GM12878 (cell line): ENCODE measurements around the gene RNF175. TPM values are rescaled to one million over a fixed set of nuclear protein-coding genes. Genes with fewer than 3 reads are reported as not detected.

Experiments used
- ATAC-seq: fragments of 200-7000 bp; cut with Tn5 transposase; 3 replicates; pipeline ENCODE4 v1.9.1; 2020; ENCODE audit warnings: mild to moderate bottlenecking, moderate library complexity
- BruUV-seq: library from RNA; stranded (reverse); fragments of 400-500 nt; replicated peaks from 2 replicates; lab custom pipeline; 2021; lab: Mats Ljungman, UMichigan
- CTCF ChIA-PET: fragments of 300-600 bp; sonication (Branson Sonifier 250); formaldehyde crosslinking; extraction: SDS; loops from one replicate; lab custom pipeline; 2021; ENCODE audit warnings: inconsistent platforms; lab: Yijun Ruan, JAX
- POLR2A ChIA-PET: fragments of 350-600 bp; formaldehyde crosslinking; extraction: SDS; loops from one replicate; lab custom pipeline; 2021; ENCODE audit warnings: inconsistent platforms; lab: Charles Lee
- RAD21 ChIA-PET: fragments of 300-600 bp; sonication (Branson Sonifier 250); formaldehyde crosslinking; loops from one replicate; lab custom pipeline; 2023; ENCODE audit warnings: antibody characterized with exemption; ENCODE audit not compliant: unreplicated experiment; lab: Charles Lee
- SMC1A ChIA-PET: fragments of 300-600 bp; sonication (Branson Sonifier 250); formaldehyde crosslinking; loops from one replicate; lab custom pipeline; 2023; ENCODE audit not compliant: unreplicated experiment, uncharacterized antibody; lab: Charles Lee
- DNase-seq: peaks from one replicate; pipeline ENCODE4 v3.0.0-alpha.2; 2011; ENCODE audit warnings: low read depth, low spot score
- FAIRE-seq: peaks from 3 replicates; lab custom pipeline; 2011; peaks lifted over from hg19 to GRCh38; lab: Jason Lieb, UNC
- H2AFZ ChIP-seq: 2 replicates; pipeline ENCODE4 v1.6.0; 2011; ENCODE audit warnings: low read depth, low read length, control low read depth; ENCODE audit not compliant: control insufficient read depth
- H3K27ac ChIP-seq: 2 replicates; pipeline ENCODE4 v1.5.1; 2011; ENCODE audit warnings: control low read depth; ENCODE audit not compliant: control insufficient read depth, insufficient read depth
- H3K27me3 ChIP-seq, 2 experiments: replicated peaks in 1 of 2; 2 replicates each; pipeline versions ENCODE4 v1.6.0 to v1.6.1; 2011; ENCODE audit warnings: low read length in 1 of 2; ENCODE audit not compliant: control insufficient read depth in 2 of 2, insufficient read depth in 2 of 2
- H3K36me3 ChIP-seq, 2 experiments: 2 replicates each; pipeline ENCODE4 v1.5.1; 2011; ENCODE audit warnings: low read length in 1 of 2; ENCODE audit not compliant: control insufficient read depth in 2 of 2, insufficient read depth in 2 of 2
- H3K4me1 ChIP-seq: 2 replicates; pipeline ENCODE4 v1.6.1; 2011; ENCODE audit warnings: mild to moderate bottlenecking, low read length, moderate library complexity, mixed read lengths; ENCODE audit not compliant: control insufficient read depth, insufficient read depth
- H3K4me2 ChIP-seq: 2 replicates; pipeline ENCODE4 v1.6.0; 2011; ENCODE audit warnings: control low read depth; ENCODE audit not compliant: control insufficient read depth, insufficient read depth
- H3K4me3 ChIP-seq: fragments of 200-600 bp; sonication (generic); 2 replicates; pipeline ENCODE4 v1.5.1; 2016
- H3K79me2 ChIP-seq: 2 replicates; pipeline ENCODE4 v1.6.0; 2011; ENCODE audit warnings: low read length; ENCODE audit not compliant: control insufficient read depth, insufficient read depth
- H3K9ac ChIP-seq: 2 replicates; pipeline ENCODE4 v1.8.0; 2011; ENCODE audit warnings: low read length, control low read depth, mixed read lengths; ENCODE audit not compliant: control insufficient read depth, insufficient read depth
- H3K9me3 ChIP-seq: replicated peaks from 3 replicates; pipeline ENCODE4 v1.5.1; 2011; ENCODE audit warnings: mild to moderate bottlenecking, low read length; ENCODE audit not compliant: control insufficient read depth, insufficient read depth
- H4K20me1 ChIP-seq: 2 replicates; pipeline ENCODE4 v1.6.0; 2011; ENCODE audit not compliant: control insufficient read depth, insufficient read depth
- NFXL1 ChIP-seq: fragments of 450-650 bp; IDR thresholded peaks from 2 replicates; pipeline ENCODE4 v1.6.1; 2017; ENCODE audit warnings: antibody characterized with exemption, mild to moderate bottlenecking, borderline replicate concordance
- PAX8 ChIP-seq: fragments of 450-650 bp; IDR thresholded peaks from 2 replicates; pipeline ENCODE4 v1.6.1; 2017; ENCODE audit warnings: mild to moderate bottlenecking, moderate library complexity
- POLR2AphosphoS2 ChIP-seq: IDR thresholded peaks from 2 replicates; pipeline ENCODE4 v1.6.1; 2011; ENCODE audit warnings: low read depth, mild to moderate bottlenecking, low read length, improper control_type of control experiment, moderate library complexity
- RAD21 ChIP-seq: IDR thresholded peaks from 2 replicates; pipeline ENCODE4 v1.6.1; 2011; ENCODE audit warnings: mild to moderate bottlenecking, low read depth, low read length, moderate library complexity; ENCODE audit not compliant: insufficient read depth
- WGBS: methylation state at CpG from one replicate; pipeline ENCODE4 v1.1.6; 2016; ENCODE audit warnings: low lambda C conversion rate; ENCODE audit not compliant: insufficient replicate concordance, insufficient coverage; ENCODE audit errors: missing lambda C conversion rate; 5-methylcytosine and 5-hydroxymethylcytosine counted together
- in situ Hi-C: fragments of 300-500 bp; cut with MboI; formaldehyde crosslinking; loops from 9 replicates; pipeline ENCODE4 v1.14.3; 2018; ENCODE audit warnings: mixed read lengths
- intact Hi-C: fragments of 100-400 bp; cut with micrococcal nuclease; formaldehyde crosslinking; loops from one replicate; pipeline ENCODE4 v1.14.2; 2022; ENCODE audit not compliant: unreplicated experiment
- polyA plus RNA-seq, 11 experiments: library from polyadenylated mRNA; depleted of rRNA in 4 of 11; unstranded in 6 of 11; stranded (reverse) in 5 of 11; fragments of >200 nt; fragmentation: Nextera tagmentation in 4 of 11; fragmentation: Illumina TruSeq in 1 of 11; extraction: Ambion mirVana in 4 of 11; extraction: Trizol in 1 of 11; gene quantifications; 1 replicate in 1 of 11; 2 replicates in 10 of 11; pipeline versions ENCODE4 v1.2.1 to v1.2.3, GENCODE V29; 2011 to 2016; ENCODE audit warnings: inconsistent platforms in 2 of 11, missing spikeins in 2 of 11, low read depth in 1 of 11
- total RNA-seq, 4 experiments: library from RNA; depleted of rRNA in 3 of 4; stranded (reverse); fragments of >200 nt in 3 of 4; fragmentation: Illumina TruSeq in 1 of 4; extraction: Trizol in 1 of 4; gene quantifications; 2 replicates each; pipeline versions ENCODE4 v1.2.1 to v1.2.3, GENCODE V29; 2013 to 2021
- TF ChIP-seq, protein P1 (sequence below): IDR thresholded peaks from 2 replicates; pipeline ENCODE4 v1.6.1; 2012; ENCODE audit warnings: low read depth, low read length, improper control_type of control experiment
- TF ChIP-seq, protein P2 (sequence below), 3 experiments: IDR thresholded peaks in 2 of 3; conservative IDR thresholded peaks in 1 of 3; 2 replicates each; pipeline ENCODE4 v1.5.1; 2011; ENCODE audit warnings: low read depth in 3 of 3, low read length in 3 of 3, mild to moderate bottlenecking in 3 of 3, control low read depth in 2 of 3, moderate library complexity in 2 of 3, inconsistent platforms in 1 of 3, mixed read lengths in 1 of 3; ENCODE audit not compliant: control insufficient read depth in 2 of 3, insufficient read depth in 1 of 3; ENCODE audit errors: extremely low read depth in 1 of 3

The RNF175 gene
- total and polyA plus RNA-seq, 10 of the 15 experiments (the other 5 are each of a cell fraction or from before 2014, with no cell fraction given), result not detected

DNA sequence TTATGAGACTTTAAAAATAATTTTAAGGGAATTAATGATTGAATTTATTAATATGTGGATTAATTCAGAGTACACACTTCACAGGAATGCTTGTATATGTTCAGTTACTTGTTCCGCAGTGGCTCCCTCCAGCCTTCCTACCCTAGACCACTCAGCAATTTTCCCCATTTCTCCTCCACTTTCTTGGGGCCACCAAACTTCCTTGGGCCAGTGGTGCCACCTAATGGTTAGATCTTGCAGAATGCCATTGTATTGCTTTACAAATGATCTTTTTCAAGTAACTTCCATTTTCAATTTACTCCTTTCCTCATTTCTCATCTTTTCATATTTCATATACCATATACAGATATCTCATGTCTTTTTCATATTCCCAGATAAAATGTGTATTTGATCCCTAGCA is 3.6 kb upstream of the RNF175 start:
- ChIA-PET POLR2A (no interaction called here), RAD21 (no interaction called here), SMC1A (no interaction called here), CTCF (interaction anchor here (1.1 kb wide), 1 partner anchor 20 kb away, joined by 3 read pairs; no protein-coding TSS in a partner anchor)
- Histone ChIP-seq H3K4me2 (no peak overlapping the region), H3K4me3 (no peak overlapping the region), H3K9me3 (no peaks in the 10 kb centered on the region), H3K27ac (no peak overlapping the region), H3K9ac (no peak overlapping the region), H4K20me1 (no peaks in the 10 kb centered on the region), H3K79me2 (no peaks in the 10 kb centered on the region), H3K27me3 (peaks cover 0 to 4% of the 10 kb centered on the region in 2 experiments; a peak in 3 of 4 replicates), H3K36me3 (no peaks in the 10 kb centered on the region), H3K4me1 (no peaks in the 10 kb centered on the region), H2AFZ (no peak overlapping the region)
- intact Hi-C loops, result no loop called here
- DNase-seq, result no peak
- no peak for TF ChIP-seq POLR2AphosphoS2
- TF ChIP-seq, protein P1, sequence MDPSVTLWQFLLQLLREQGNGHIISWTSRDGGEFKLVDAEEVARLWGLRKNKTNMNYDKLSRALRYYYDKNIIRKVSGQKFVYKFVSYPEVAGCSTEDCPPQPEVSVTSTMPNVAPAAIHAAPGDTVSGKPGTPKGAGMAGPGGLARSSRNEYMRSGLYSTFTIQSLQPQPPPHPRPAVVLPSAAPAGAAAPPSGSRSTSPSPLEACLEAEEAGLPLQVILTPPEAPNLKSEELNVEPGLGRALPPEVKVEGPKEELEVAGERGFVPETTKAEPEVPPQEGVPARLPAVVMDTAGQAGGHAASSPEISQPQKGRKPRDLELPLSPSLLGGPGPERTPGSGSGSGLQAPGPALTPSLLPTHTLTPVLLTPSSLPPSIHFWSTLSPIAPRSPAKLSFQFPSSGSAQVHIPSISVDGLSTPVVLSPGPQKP, result no peak
- TF ChIP-seq PAX8, result no peak
- no peak for TF ChIP-seq NFXL1
- TF ChIP-seq, protein P2, sequence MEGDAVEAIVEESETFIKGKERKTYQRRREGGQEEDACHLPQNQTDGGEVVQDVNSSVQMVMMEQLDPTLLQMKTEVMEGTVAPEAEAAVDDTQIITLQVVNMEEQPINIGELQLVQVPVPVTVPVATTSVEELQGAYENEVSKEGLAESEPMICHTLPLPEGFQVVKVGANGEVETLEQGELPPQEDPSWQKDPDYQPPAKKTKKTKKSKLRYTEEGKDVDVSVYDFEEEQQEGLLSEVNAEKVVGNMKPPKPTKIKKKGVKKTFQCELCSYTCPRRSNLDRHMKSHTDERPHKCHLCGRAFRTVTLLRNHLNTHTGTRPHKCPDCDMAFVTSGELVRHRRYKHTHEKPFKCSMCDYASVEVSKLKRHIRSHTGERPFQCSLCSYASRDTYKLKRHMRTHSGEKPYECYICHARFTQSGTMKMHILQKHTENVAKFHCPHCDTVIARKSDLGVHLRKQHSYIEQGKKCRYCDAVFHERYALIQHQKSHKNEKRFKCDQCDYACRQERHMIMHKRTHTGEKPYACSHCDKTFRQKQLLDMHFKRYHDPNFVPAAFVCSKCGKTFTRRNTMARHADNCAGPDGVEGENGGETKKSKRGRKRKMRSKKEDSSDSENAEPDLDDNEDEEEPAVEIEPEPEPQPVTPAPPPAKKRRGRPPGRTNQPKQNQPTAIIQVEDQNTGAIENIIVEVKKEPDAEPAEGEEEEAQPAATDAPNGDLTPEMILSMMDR (IDR thresholded peaks at IDR 0.05 in 2 of 3, conservative IDR thresholded peaks at IDR 0.05 in 1 of 3; ENCODE audit: control insufficient read depth in 2 of 3, extremely low read depth in 1 of 3, insufficient read depth in 1 of 3, low read depth in 3 of 3, low read length in 3 of 3), result peak in 2 of 3 experiments; percentile 15 to 20; a peak in 2 of 6 replicates
- 0 out of 2 replicates have a peak, but pooled peaks have one; percentile 10 for TF ChIP-seq RAD21
- in situ Hi-C loops, result no loop called here
- no peak for ATAC-seq
- no TSS peak for BruUV-seq
- 95% methylated on average over 1 of the region's 1 CpG for WGBS
- FAIRE-seq, result no peak
